LNCAP (cell line): ENCODE data around the gene DCDC1.

Source experiments
- CTCF ChIP-seq: fragments of 450-650 bp; IDR thresholded peaks from 2 replicates; pipeline ENCODE4 v1.5.1; 2017; ENCODE audit warnings: mild to moderate bottlenecking

The DCDC1 gene

GRCh38 chr11:31408201-31408600, 38.7 kb upstream of the DCDC1 start:
- no peak for TF ChIP-seq CTCF

GRCh38 chr11:31404614-31405013, 35.1 kb upstream of the DCDC1 start:
- no peak for TF ChIP-seq CTCF

GRCh38 chr11:31397239-31397834, 27.8 kb upstream of the DCDC1 start:
- peak; percentile 76 for TF ChIP-seq CTCF

GRCh38 chr11:31387379-31387778, 17.8 kb upstream of the DCDC1 start:
- no peak for TF ChIP-seq CTCF

- no peak for TF ChIP-seq CTCF
Observed at GRCh38 chr11:31383116-31383515, 13.6 kb upstream of the DCDC1 start.

GRCh38 chr11:31375879-31376278, 6.3 kb upstream of the DCDC1 start:
- TF ChIP-seq CTCF, result no peak

- TF ChIP-seq CTCF, result no peak
Observed at GRCh38 chr11:31366795-31367194, 2.7 kb downstream of the DCDC1 start.

GRCh38 chr11:31361743-31362142, 7.8 kb downstream of the DCDC1 start:
- no peak for TF ChIP-seq CTCF
